GM23248 (cell line): Measurements from ENCODE around the gene MS4A2. TPM values are rescaled to one million over a fixed set of nuclear protein-coding genes. Genes with fewer than 3 reads are reported as not detected.

ENCODE experiments used
- DNase-seq: peaks from one replicate; pipeline ENCODE4 v3.0.0-alpha.2; 2015
- H2AFZ ChIP-seq: fragments of 200-600 bp; sonication (generic); 2 replicates; pipeline ENCODE4 v1.6.1; 2016; ENCODE audit warnings: antibody characterized with exemption
- H3F3A ChIP-seq: fragments of 200-600 bp; sonication (generic); 2 replicates; pipeline ENCODE4 v1.6.1; 2016; ENCODE audit warnings: mild to moderate bottlenecking, antibody characterized with exemption, mixed run types; ENCODE audit not compliant: insufficient read depth
- H3K27ac ChIP-seq: fragments of 200-600 bp; sonication (generic); 2 replicates; pipeline ENCODE4 v1.5.1; 2016; ENCODE audit warnings: mild to moderate bottlenecking
- H3K27me3 ChIP-seq: fragments of 200-600 bp; sonication (generic); replicated peaks from 2 replicates; pipeline ENCODE4 v1.6.1; 2016; ENCODE audit warnings: mild to moderate bottlenecking; ENCODE audit not compliant: insufficient read depth
- H3K36me3 ChIP-seq: fragments of 200-600 bp; sonication (generic); 2 replicates; pipeline ENCODE4 v1.6.1; 2016; ENCODE audit warnings: low read depth, mild to moderate bottlenecking
- H3K4me1 ChIP-seq: fragments of 200-600 bp; sonication (generic); 2 replicates; pipeline ENCODE4 v1.6.1; 2016; ENCODE audit warnings: mild to moderate bottlenecking; ENCODE audit not compliant: insufficient read depth
- H3K4me2 ChIP-seq: fragments of 200-600 bp; sonication (generic); one replicate; pipeline ENCODE4 v1.6.1; 2016; ENCODE audit warnings: mild to moderate bottlenecking; ENCODE audit not compliant: unreplicated experiment
- H3K4me3 ChIP-seq: fragments of 200-600 bp; sonication (generic); 2 replicates; pipeline ENCODE4 v1.5.1; 2016; ENCODE audit warnings: mild to moderate bottlenecking
- H3K79me2 ChIP-seq: fragments of 200-600 bp; sonication (generic); 2 replicates; pipeline ENCODE4 v1.6.1; 2016; ENCODE audit warnings: mild to moderate bottlenecking; ENCODE audit not compliant: insufficient read depth
- H3K9ac ChIP-seq: fragments of 200-600 bp; sonication (generic); 2 replicates; pipeline ENCODE4 v1.6.1; 2016; ENCODE audit warnings: mild to moderate bottlenecking
- H3K9me2 ChIP-seq: fragments of 200-600 bp; sonication (generic); 2 replicates; pipeline ENCODE4 v1.6.1; 2016; ENCODE audit warnings: mixed run types, mild to moderate bottlenecking, moderate library complexity; ENCODE audit not compliant: insufficient read depth
- H3K9me3 ChIP-seq: fragments of 200-600 bp; sonication (generic); one replicate; pipeline ENCODE4 v1.6.1; 2017; ENCODE audit warnings: low read depth
- H4K20me1 ChIP-seq: fragments of 200-600 bp; sonication (generic); 2 replicates; pipeline ENCODE4 v1.6.0; 2016; ENCODE audit not compliant: insufficient read depth
- EZH2 ChIP-seq: fragments of 200-600 bp; sonication (generic); IDR thresholded peaks from 2 replicates; pipeline ENCODE4 v1.6.1; 2018; ENCODE audit warnings: antibody characterized with exemption, mild to moderate bottlenecking; ENCODE audit not compliant: insufficient read depth, poor library complexity, severe bottlenecking
- EZH2phosphoT487 ChIP-seq: fragments of 200-600 bp; sonication (generic); IDR thresholded peaks from 2 replicates; pipeline ENCODE4 v1.6.1; 2018; ENCODE audit warnings: antibody characterized with exemption, moderate library complexity, mild to moderate bottlenecking, low read depth; ENCODE audit not compliant: insufficient read depth
- WGBS, 2 experiments: methylation state at CpG; one replicate each; pipeline ENCODE4 v1.1.6; 2015 to 2017; ENCODE audit warnings: low lambda C conversion rate in 2 of 2, low coverage in 1 of 2; ENCODE audit errors: missing lambda C conversion rate in 2 of 2; 5-methylcytosine and 5-hydroxymethylcytosine counted together
- in situ Hi-C: fragments of 300-500 bp; cut with MboI; formaldehyde crosslinking; loops from 2 replicates; pipeline ENCODE4 v1.15.0; 2020
- polyA plus RNA-seq: library from polyadenylated mRNA; unstranded; fragments of >200 nt; fragmentation: Nextera tagmentation; extraction: Ambion mirVana; gene quantifications from 2 replicates; pipeline ENCODE4 v1.2.1, GENCODE V29; 2016
- total RNA-seq: library from RNA; depleted of rRNA; stranded (reverse); fragments of >200 nt; shearing (Covaris generic); gene quantifications from 2 replicates; pipeline ENCODE4 v1.2.3, GENCODE V29; 2014

The MS4A2 gene
- total and polyA plus RNA-seq, 2 experiments from 2014 or later: not detected

DNA sequence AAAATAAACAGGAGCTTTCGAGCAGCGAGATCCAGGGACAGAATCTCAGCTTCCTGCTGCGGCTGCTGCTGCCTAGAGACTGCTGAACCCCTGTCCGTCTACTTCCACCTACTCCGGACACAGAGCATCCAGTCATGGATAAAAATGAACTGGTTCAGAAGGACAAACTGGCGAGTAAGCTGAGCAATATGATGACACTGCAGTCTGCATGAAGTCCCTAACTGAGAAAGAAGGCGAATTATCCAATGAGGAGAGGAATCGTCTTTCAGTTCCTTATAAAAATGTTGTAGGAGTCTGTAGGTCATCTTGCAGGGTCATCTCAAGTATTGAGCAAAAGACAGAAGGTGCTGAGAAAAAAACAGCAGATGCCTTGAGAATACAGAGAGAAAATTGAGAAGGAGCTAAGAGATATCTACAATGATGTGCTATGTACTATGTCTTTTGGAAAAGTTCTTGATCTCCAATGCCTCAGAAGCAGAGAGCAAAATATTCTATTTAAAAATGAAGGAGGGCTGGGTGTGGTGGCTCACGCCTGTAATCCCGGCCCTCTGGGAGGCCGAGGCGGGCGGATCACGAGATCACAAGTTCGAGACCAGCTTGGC is 11.1 kb upstream of the MS4A2 start:
- in situ Hi-C loops: no loop called here
- H2AFZ ChIP-seq: no peak overlapping the region
- no peak overlapping the region for H3K4me3 ChIP-seq
- no peaks in the 10 kb centered on the region for H3K4me1 ChIP-seq
- no peak overlapping the region for H3K4me2 ChIP-seq
- H3K9me2 ChIP-seq: no peaks in the 10 kb centered on the region
- H3K27me3 ChIP-seq: no peaks in the 10 kb centered on the region
- H3K79me2 ChIP-seq: no peaks in the 10 kb centered on the region
- no peaks in the 10 kb centered on the region for H4K20me1 ChIP-seq
- no peak overlapping the region for H3K9ac ChIP-seq
- 23 to 26% methylated on average over 15 of the region's 15 CpGs for WGBS, 2 experiments
- H3K9me3 ChIP-seq: no peaks in the 10 kb centered on the region
- no peaks in the 10 kb centered on the region for H3F3A ChIP-seq
- DNase-seq: no peak
- H3K36me3 ChIP-seq: no peaks in the 10 kb centered on the region
- no peak for TF ChIP-seq EZH2
- TF ChIP-seq EZH2phosphoT487: no peak
- H3K27ac ChIP-seq: no peak overlapping the region

DNA sequence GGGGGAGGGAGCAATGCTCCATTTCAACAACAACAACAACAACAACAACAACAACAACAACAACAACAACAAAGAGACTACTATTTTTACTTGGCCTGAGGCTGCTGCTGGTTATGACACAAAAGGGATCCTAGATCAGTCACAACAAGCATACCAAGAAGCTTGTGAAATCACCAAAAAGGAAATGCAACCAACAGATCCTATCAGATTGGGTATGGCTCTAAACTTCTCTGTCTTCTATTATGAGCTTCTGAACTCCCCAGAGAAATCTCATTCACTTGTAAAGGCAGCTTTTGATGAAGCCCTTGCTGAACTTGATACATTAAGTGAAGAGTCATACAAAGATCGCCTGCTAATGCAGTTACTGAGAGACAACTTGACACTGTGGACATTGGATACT is 10.5 kb upstream of the MS4A2 start:
- in situ Hi-C loops: no loop called here
- no peaks in the 10 kb centered on the region for H3K27me3 ChIP-seq
- no peak for DNase-seq
- no peaks in the 10 kb centered on the region for H3K4me1 ChIP-seq
- H3K9ac ChIP-seq: no peak overlapping the region
- no peaks in the 10 kb centered on the region for H3K9me3 ChIP-seq
- 15 to 21% methylated on average over 1 of the region's 1 CpG for WGBS, 2 experiments
- H3K4me3 ChIP-seq: no peak overlapping the region
- no peak overlapping the region for H3K4me2 ChIP-seq
- H2AFZ ChIP-seq: no peak overlapping the region
- no peaks in the 10 kb centered on the region for H3K9me2 ChIP-seq
- no peak overlapping the region for H3K27ac ChIP-seq
- no peaks in the 10 kb centered on the region for H3K79me2 ChIP-seq
- H3F3A ChIP-seq: no peaks in the 10 kb centered on the region
- TF ChIP-seq EZH2phosphoT487 (no peak), EZH2 (no peak)
- H3K36me3 ChIP-seq: no peaks in the 10 kb centered on the region
- no peaks in the 10 kb centered on the region for H4K20me1 ChIP-seq

DNA sequence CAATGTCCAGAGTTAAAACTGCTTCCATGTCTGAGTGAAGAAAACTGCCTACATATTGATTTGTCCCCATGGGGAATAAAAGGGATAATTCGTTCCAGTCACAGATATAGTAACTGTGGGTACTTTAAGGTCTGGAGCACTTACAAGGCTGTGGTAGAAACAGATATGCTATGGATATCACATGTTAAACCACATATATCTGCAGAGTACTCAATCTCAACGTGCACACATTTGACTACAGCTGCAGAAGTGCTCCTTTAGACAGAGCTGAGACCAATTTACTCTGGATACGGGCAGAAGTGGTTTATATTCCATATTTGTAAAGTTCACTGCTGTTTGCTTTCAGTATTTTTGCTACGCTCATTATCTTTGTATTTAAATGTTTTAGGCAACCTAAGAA is 9.7 kb upstream of the MS4A2 start:
- H3K4me1 ChIP-seq: no peaks in the 10 kb centered on the region
- DNase-seq: no peak
- no peaks in the 10 kb centered on the region for H3K9me3 ChIP-seq
- no peaks in the 10 kb centered on the region for H3F3A ChIP-seq
- no peak overlapping the region for H2AFZ ChIP-seq
- no peaks in the 10 kb centered on the region for H3K27me3 ChIP-seq
- no peaks in the 10 kb centered on the region for H4K20me1 ChIP-seq
- no peak overlapping the region for H3K4me3 ChIP-seq
- 6 to 12% methylated on average over 4 of the region's 4 CpGs for WGBS, 2 experiments
- H3K27ac ChIP-seq: no peak overlapping the region
- H3K9me2 ChIP-seq: no peaks in the 10 kb centered on the region
- H3K4me2 ChIP-seq: no peak overlapping the region
- H3K79me2 ChIP-seq: no peaks in the 10 kb centered on the region
- in situ Hi-C loops: no loop called here
- H3K36me3 ChIP-seq: no peaks in the 10 kb centered on the region
- H3K9ac ChIP-seq: no peak overlapping the region
- TF ChIP-seq EZH2: no peak
- TF ChIP-seq EZH2phosphoT487: no peak

GRCh38 chr11:60080535-60080934 is 7.9 kb upstream of the MS4A2 start:
- no peaks in the 10 kb centered on the region for H3K4me1 ChIP-seq
- H3K4me3 ChIP-seq: no peak overlapping the region
- no peak overlapping the region for H3K4me2 ChIP-seq
- in situ Hi-C loops: no loop called here
- H3K36me3 ChIP-seq: no peaks in the 10 kb centered on the region
- H3K9ac ChIP-seq: no peak overlapping the region
- H3F3A ChIP-seq: no peaks in the 10 kb centered on the region
- no peaks in the 10 kb centered on the region for H3K9me3 ChIP-seq
- DNase-seq: no peak
- TF ChIP-seq EZH2 (no peak), EZH2phosphoT487 (no peak)
- H2AFZ ChIP-seq: no peak overlapping the region
- 2 to 5% methylated on average over 3 of the region's 3 CpGs for WGBS, 2 experiments
- no peaks in the 10 kb centered on the region for H3K9me2 ChIP-seq
- no peaks in the 10 kb centered on the region for H3K79me2 ChIP-seq
- H3K27ac ChIP-seq: no peak overlapping the region
- H3K27me3 ChIP-seq: no peaks in the 10 kb centered on the region
- H4K20me1 ChIP-seq: no peaks in the 10 kb centered on the region
